ENCODE data around the gene SHROOM1.

GRCh38 chr5:132854301-132854700, 23.9 kb upstream of the SHROOM1 start:
- TF ChIP-seq CTCF (conservative IDR thresholded peaks at IDR 0.05 in 1 of 2, IDR thresholded peaks at IDR 0.05 in 1 of 2; ENCODE audit: low read depth in 1 of 2, low read length in 2 of 2) = no peak
- TF ChIP-seq EZH2 (IDR thresholded peaks at IDR 0.05; ENCODE audit: low read length, missing control alignments) = no peak
